Motor neuron (in vitro differentiated cells): ENCODE data around the gene MAGOH. TPM values are rescaled to one million over a fixed set of nuclear protein-coding genes. Genes with fewer than 3 reads are reported as not detected.

Experiments used
- ATAC-seq, 8 experiments: fragments of 200-7000 bp; cut with Tn5 transposase; replicated peaks in 6 of 8; 2 replicates each; pipeline ENCODE4 v1.8.0; 2021; ENCODE audit warnings: mild to moderate bottlenecking in 8 of 8, moderate library complexity in 8 of 8
- H3K27ac ChIP-seq, 2 donors: fragments of 250-450 bp; sonication (Bioruptor Pico); 2 replicates each; pipeline ENCODE4 v1.9.0; 2021; ENCODE audit warnings: antibody characterized with exemption in 2 of 2, mild to moderate bottlenecking in 2 of 2, moderate library complexity in 1 of 2
- H3K4me1 ChIP-seq, 2 donors: fragments of 250-450 bp; sonication (Bioruptor Pico); replicated peaks in 1 of 2; 2 replicates each; pipeline ENCODE4 v1.6.1; 2021; ENCODE audit warnings: antibody characterized with exemption in 2 of 2, mild to moderate bottlenecking in 2 of 2, moderate library complexity in 1 of 2
- H3K4me3 ChIP-seq, 5 donors: fragments of 250-450 bp; sonication (Bioruptor Pico); 2 replicates each; pipeline ENCODE4 v1.9.0; 2021; ENCODE audit warnings: antibody characterized with exemption in 5 of 5, mild to moderate bottlenecking in 5 of 5, moderate library complexity in 4 of 5
- WGBS, 10 experiments: fragments of 450-650 bp; shearing (Covaris generic); methylation state at CpG; one replicate each; pipeline ENCODE4 v1.0.0; 2022; 5-methylcytosine and 5-hydroxymethylcytosine counted together
- in situ Hi-C, 9 experiments: fragments of 400-800 bp; cut with MboI; loops; one replicate each; pipeline ENCODE4 v1.15.0; 2021; ENCODE audit warnings: low sequenced_read_pairs in 9 of 9, low pct_unique_long_range_greater_than_20kb in 2 of 9; ENCODE audit not compliant: unreplicated experiment in 9 of 9
- total RNA-seq, 8 experiments: library from RNA; unstranded; fragments of 300-600 nt; gene quantifications; 2 replicates each; pipeline versions ENCODE4 v1.2.3 to v1.2.4, GENCODE V29; 2022

MAGOH gene
- total RNA-seq, 8 experiments from 2014 or later = 56.5 to 138 (median 83.2) TPM

- WGBS, 10 experiments = 67 to 100% (median 82%) methylated on average over 1 to 4 of the region's 4 CpGs; no CpG with 5 or more reads in 3 of the 10 experiments
These were observed 8.2 kb upstream of the MAGOH start for GRCh38 chr1:53246261-53247134.

GRCh38 chr1:53244141-53244540, 5.8 kb upstream of the MAGOH start:
- WGBS, 10 experiments = 32 to 100% (median 88%) methylated on average over 1 to 4 of the region's 4 CpGs
- in situ Hi-C loops = no loop called here

More at GRCh38 chr1:53246261-53247134, 8.2 kb upstream of the MAGOH start:
- Histone ChIP-seq H3K4me1 (peaks cover 0 to 11% of the 10 kb centered on the region in 2 donors), H3K27ac (no peak overlapping the region), H3K4me3 (no peak overlapping the region)
- peak in 1 of 8 experiments; percentile 54 for ATAC-seq
- in situ Hi-C loops = no loop called here

GRCh38 chr1:53242381-53242780, 4.1 kb upstream of the MAGOH start:
- ATAC-seq = no peak
- Histone ChIP-seq H3K4me1 (peaks cover 8 to 9% of the 10 kb centered on the region in 2 donors), H3K27ac (no peak overlapping the region), H3K4me3 (no peak overlapping the region)
- 65 to 93% (median 83%) methylated on average over 1 to 4 of the region's 4 CpGs; no CpG with 5 or more reads in 3 of the 10 experiments for WGBS, 10 experiments
- in situ Hi-C loops = no loop called here

More at GRCh38 chr1:53244141-53244540, 5.8 kb upstream of the MAGOH start:
- Histone ChIP-seq H3K4me1 (peaks cover 2 to 3% of the 10 kb centered on the region in 2 donors), H3K4me3 (no peak overlapping the region), H3K27ac (no peak overlapping the region)
- no peak for ATAC-seq

- H3K27ac ChIP-seq = no peak overlapping the region
- WGBS, 10 experiments = 60 to 100% (median 91%) methylated on average over 1 to 2 of the region's 2 CpGs
- no peak for ATAC-seq
- no peak overlapping the region for H3K4me3 ChIP-seq
- peaks cover 14 to 15% of the 10 kb centered on the region in 2 donors for H3K4me1 ChIP-seq
- in situ Hi-C loops = no loop called here
These were observed 3.5 kb upstream of the MAGOH start for GRCh38 chr1:53241828-53242227.

GRCh38 chr1:53237638-53238037, 680 bp downstream of the MAGOH start:
- H3K4me1 ChIP-seq = peaks cover 19 to 21% of the 10 kb centered on the region in 2 donors
- in situ Hi-C loops = no loop called here
- WGBS, 10 experiments = 0 to 53% (median 22%) methylated on average over 1 to 5 of the region's 8 CpGs; no CpG with 5 or more reads in 3 of the 10 experiments
- peak overlapping the region; percentile 76 to 96 (median 91) for H3K4me3 ChIP-seq
- H3K27ac ChIP-seq = peak overlapping the region; percentile 81 to 88
- no peak for ATAC-seq

- WGBS, 10 experiments = 19 to 71% (median 47%) methylated on average over 1 to 3 of the region's 3 CpGs; no CpG with 5 or more reads in 2 of the 10 experiments
- peaks cover 13% of the 10 kb centered on the region in 2 donors for H3K4me1 ChIP-seq
- no peak for ATAC-seq
- in situ Hi-C loops = no loop called here
- H3K4me3 ChIP-seq = peak overlapping the region; percentile 57 to 89 (median 65)
- peak overlapping the region; percentile 98 to 99 for H3K27ac ChIP-seq
These were observed 17.4 kb downstream of the MAGOH start for GRCh38 chr1:53220962-53221286.

- 0 to 13% (median 2%) methylated on average over 2 to 20 of the region's 61 CpGs; no CpG with 5 or more reads in 2 of the 10 experiments for WGBS, 10 experiments
- H3K4me1 ChIP-seq = peaks cover 13% of the 10 kb centered on the region in 2 donors
- in situ Hi-C loops = no loop called here
- peak within 1 kb of the TSS; percentile 57 to 89 (median 65) for H3K4me3 ChIP-seq
- peak; percentile 90 to 96 (median 92) for ATAC-seq
- H3K27ac ChIP-seq = peak within 1 kb of the TSS; percentile 98 to 99
These were observed 18.0 kb downstream of the MAGOH start, which contains the start of gene CZIB for GRCh38 chr1:53220171-53220961. CZIB (minus strand) TSS chr1:53220634; CDS start chr1:53220575, 59 bp downstream.

- peak overlapping the region; percentile 98 to 99 for H3K27ac ChIP-seq
- no peak for ATAC-seq
- 0 to 67% (median 7%) methylated on average over 1 to 8 of the region's 8 CpGs for WGBS, 10 experiments
These were observed 18.6 kb downstream of the MAGOH start for GRCh38 chr1:53219711-53220110.

GRCh38 chr1:53218201-53218600, 20.1 kb downstream of the MAGOH start:
- H3K27ac ChIP-seq = no peak overlapping the region
- H3K4me3 ChIP-seq = no peak overlapping the region
- 80 to 100% (median 96%) methylated on average over 1 to 7 of the region's 7 CpGs; no CpG with 5 or more reads in 3 of the 10 experiments for WGBS, 10 experiments
- in situ Hi-C loops = no loop called here
- peaks cover 13% of the 10 kb centered on the region in 2 donors for H3K4me1 ChIP-seq
- no peak for ATAC-seq

More at GRCh38 chr1:53219711-53220110, 18.6 kb downstream of the MAGOH start:
- in situ Hi-C loops = no loop called here
- H3K4me3 ChIP-seq = peak overlapping the region; percentile 57 to 89 (median 65)
- peaks cover 13% of the 10 kb centered on the region in 2 donors for H3K4me1 ChIP-seq

GRCh38 chr1:53214376-53214940, 23.9 kb downstream of the MAGOH start:
- in situ Hi-C loops = no loop called here
- Histone ChIP-seq H3K4me3 (no peak overlapping the region), H3K4me1 (peaks cover 7% of the 10 kb centered on the region in 2 donors), H3K27ac (no peak overlapping the region)
- 57 to 100% (median 93%) methylated on average over 1 to 5 of the region's 5 CpGs for WGBS, 10 experiments
- peak in 5 of 8 experiments; percentile 20 to 58 (median 27) for ATAC-seq

GRCh38 chr1:53210954-53211353, 27.4 kb downstream of the MAGOH start:
- WGBS, 10 experiments = 83 to 100% (median 90%) methylated on average over 1 to 8 of the region's 11 CpGs; no CpG with 5 or more reads in 4 of the 10 experiments
- Histone ChIP-seq H3K27ac (no peak overlapping the region), H3K4me3 (no peak overlapping the region), H3K4me1 (no peaks in the 10 kb centered on the region)
- in situ Hi-C loops = no loop called here
- ATAC-seq = peak in 1 of 8 experiments; percentile 13

GRCh38 chr1:53210352-53210751, 28.0 kb downstream of the MAGOH start:
- no peaks in the 10 kb centered on the region for H3K4me1 ChIP-seq
- no peak overlapping the region for H3K4me3 ChIP-seq
- in situ Hi-C loops = no loop called here
- H3K27ac ChIP-seq = no peak overlapping the region
- 69 to 100% (median 98%) methylated on average over 1 to 7 of the region's 7 CpGs; no CpG with 5 or more reads in 1 of the 10 experiments for WGBS, 10 experiments
- ATAC-seq = no peak
